GM21619 (cell line): Measurements from ENCODE around the gene TMEM170A.
A peak's percentile ranks its signal among the peaks of the same experiment; 100 is the strongest.

Experiments
- ATAC-seq: cut with Tn5 transposase; IDR thresholded peaks from one replicate; pipeline ENCODE4 v1.9.1; 2021; ENCODE audit not compliant: unreplicated experiment

Gene TMEM170A

GRCh38 chr16:75482434-75483205, 18.1 kb upstream of the TMEM170A start:
- ATAC-seq: no peak

GRCh38 chr16:75481475-75481874, 17.0 kb upstream of the TMEM170A start:
- ATAC-seq: no peak

- no peak for ATAC-seq
Measured at GRCh38 chr16:75479421-75479990, 15.0 kb upstream of the TMEM170A start.

DNA sequence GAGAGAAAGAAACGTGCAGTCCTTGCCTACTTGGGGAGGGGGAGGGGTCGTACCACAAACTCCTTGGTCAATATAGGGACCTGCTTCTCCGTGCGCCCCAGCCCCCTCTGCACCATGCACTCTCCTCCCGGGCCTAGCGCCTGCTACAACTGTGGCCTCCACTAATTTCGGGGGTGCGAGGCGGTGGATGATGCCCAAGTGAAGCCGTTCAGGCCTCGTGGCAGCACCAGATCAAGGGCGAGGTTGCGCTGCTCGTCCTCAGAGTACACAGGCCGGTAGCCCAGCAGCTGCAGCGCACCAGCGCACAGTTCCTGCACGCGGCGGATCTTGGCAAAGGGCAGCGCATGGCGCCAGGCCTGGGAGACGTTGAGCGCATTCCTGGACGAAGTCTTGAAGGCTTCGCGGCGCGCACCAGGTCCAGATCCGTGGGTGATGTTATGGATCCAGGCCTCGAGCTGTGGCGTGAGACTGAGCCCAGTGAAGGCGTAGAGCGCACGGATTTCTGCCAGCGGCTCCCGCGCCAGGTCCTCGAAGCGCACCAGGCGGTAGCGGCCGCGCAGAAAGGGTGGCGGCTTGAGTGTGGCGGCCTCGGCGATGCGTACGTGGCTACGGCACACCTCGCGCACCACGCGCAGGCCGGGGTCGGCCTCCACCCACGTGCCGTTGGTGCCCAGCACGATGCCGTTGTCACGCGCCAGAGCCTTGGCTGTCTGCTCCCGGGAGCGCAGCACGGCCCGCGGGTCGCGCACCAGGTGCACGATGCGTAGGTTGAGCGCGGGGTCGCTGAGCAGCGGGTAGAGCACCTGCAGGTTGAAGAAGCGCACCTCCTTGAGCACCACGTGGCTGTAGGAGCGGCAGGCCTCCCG, 14.2 kb upstream of the TMEM170A start:
- ATAC-seq: no peak

DNA sequence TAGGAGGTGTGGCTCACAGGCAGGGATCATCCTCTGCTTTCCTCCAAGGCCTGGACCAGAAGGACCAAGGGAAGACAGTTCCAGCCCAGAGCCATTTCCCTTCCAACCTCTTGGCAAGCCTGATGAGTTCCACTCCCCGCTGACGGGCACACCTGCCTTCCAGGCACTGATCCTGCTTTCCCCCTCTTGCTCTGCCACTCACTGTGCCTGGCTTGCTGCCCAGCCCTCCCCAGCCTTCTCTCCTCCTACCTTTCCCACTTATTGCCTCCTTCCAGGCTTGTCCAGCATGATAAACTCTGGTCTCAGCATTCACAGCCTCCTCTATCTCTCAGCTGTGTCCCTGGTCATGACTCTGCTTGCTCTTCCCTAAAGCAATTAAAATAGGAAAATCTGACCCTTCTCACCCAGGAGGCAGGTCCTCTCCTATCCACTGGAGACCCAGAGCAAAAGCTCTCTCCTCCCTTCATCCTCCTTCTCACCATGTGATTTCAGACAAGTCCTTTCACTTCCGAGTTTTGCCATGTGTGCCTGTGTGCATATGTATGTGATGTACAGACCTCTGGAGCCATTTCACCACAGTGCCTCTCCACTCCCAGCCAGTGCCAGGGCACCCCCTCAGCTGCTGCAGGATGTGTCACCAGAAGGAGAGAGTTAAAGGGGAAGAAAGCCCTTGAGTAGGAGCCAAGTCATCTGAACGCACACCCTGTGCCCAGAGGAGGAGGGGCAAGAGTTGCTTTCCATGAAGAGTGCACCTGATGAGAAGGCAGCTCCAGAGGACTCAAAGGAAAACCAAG, 13.4 kb upstream of the TMEM170A start:
- no peak for ATAC-seq

- ATAC-seq: no peak
Measured at GRCh38 chr16:75476817-75477216, 12.3 kb upstream of the TMEM170A start.

DNA sequence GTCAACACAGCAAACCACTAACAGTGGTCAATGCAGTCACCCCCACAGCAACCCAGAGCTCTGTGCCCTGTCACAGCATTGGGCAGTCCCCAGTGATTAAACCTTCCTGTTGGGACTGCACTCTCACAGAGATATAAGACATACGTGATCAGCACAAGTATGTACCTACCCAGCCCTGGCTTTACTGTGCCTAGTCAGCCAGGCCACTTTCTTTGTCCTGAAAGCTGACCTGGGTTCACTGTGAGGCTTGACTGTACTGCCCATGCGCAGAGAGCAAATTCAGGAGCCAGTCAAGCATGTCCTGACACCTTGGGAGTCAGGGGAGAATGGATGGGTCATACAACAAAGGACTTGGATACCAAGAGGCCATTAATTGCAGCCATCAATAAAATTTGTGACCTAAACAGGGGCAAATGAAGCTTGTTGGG, 10.9 kb upstream of the TMEM170A start:
- no peak for ATAC-seq

DNA sequence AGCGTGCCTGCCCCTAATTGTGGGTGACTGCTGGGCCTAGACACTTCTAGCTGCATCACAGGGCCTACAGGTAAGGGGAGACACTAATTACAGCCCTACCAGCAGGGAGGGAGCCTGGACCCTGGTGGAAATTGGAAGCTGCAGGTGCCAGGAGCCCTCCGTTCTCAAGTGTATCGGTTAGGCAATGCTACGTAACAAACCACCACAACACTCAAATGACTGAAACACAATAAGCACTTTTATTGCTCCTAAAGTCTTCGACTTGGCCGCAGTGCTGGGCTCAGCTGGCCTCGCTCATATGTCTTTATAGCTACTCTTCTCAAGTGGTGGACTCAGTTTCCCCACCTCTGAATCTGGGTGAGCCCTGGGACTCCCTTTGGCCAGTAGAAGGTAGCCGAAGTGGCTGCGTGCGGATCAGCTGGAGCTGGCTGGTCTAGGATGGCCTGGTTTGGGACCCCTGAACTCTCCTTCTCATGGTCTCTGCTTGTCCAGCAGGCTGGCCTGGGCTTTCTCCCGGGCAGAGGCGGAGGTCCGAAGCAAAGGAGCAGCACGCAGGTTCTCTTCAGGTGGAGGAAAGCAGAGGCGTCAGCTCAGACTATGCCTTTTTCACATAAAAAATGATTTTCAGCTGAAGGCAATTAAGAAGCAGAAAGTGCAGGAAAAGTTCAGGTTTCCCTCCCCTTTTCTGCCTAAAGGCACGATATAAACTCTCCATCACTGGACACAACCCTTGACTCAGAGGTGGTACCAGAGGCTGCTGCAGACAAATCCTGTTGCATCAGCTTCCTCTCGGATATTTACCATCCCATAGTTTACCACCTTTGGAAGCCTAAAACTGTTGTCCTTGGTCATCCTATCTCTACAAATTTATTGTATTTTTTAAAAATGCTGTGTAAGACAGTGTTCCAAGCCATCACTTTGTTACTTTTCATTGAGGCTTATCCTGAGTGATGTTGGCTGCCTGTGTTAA, 8.7 kb upstream of the TMEM170A start:
- ATAC-seq: no peak

GRCh38 chr16:75471723-75472633, 7.5 kb upstream of the TMEM170A start:
- peak; percentile 83 for ATAC-seq

DNA sequence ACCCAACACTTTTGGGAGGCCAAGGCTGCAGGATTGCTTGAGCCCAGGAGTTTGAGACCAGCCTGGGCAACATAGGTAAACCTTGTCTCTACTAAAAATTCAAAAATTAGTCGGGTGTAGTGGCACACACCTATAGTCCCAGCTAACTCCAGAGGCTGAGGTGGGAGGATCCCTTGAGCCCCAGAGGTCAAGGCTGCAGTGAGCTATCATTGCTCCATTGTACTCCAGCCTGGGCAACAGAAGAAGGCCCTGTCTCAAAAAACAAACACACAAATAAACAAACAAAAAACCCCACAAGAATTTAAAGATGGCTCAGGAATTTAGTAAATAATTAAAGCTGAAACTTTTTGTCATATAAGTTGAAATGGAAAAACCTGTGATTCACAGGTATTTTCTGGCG, 2.3 kb upstream of the TMEM170A start:
- no peak for ATAC-seq

DNA sequence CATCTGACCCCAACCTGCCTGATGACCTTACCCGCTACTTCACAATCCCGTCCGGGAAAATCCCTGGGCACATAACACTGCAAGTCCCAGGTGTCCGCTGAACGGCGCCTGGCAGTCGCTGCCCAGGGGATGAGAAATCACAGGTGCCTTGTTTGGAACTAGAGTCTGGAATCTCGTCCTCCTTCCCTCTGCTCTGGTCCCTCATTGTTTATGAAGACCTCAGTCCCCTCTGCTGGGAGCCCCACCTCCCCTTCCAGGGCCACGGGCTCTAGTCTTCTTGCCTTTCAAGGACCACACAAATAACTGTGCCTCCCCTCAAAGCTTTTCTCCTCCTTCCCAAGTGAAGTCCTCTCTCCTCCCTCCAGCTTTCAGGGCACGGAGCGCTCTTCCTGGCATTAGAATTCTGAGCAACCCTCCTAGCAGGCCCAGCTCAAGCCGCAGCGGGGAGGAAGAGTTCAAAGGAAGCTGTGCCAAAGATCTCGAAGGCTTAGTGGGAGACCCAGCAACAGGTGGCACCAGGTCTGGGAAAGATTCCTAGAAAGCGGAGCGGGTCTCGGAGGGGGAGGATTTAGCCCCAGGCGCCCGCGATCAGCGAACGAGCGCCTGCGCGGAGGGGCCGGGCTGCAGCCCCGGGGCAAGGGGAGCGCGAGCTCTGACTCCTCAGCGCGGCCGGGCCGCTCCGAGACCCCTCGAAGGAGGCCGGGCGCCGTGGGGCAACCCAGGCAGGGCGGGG, 934 bp downstream of the TMEM170A start:
- peak; percentile 12 for ATAC-seq

- ATAC-seq: peak; percentile 14
Measured at GRCh38 chr16:75462806-75463205, 1.7 kb downstream of the TMEM170A start.

DNA sequence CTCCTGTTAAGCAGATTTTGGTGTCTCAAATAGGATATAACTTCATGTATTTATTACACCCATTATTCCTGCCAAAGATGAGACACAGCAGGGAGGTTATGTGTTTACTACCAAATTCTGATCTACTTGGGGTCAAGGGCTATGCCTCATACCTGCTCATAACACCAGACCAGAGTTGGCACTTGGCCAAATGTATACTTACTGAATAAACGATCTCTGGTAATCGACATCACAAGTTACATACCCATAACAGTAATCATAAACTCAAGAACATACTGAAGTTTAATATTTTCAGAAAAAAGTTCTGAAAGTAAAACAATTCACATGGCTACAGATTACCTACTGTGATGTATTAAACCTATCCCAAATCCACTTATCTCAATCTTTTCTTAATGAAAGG, 2.9 kb downstream of the TMEM170A start:
- ATAC-seq: no peak

GRCh38 chr16:75460446-75460845, 4.0 kb downstream of the TMEM170A start:
- ATAC-seq: no peak

DNA sequence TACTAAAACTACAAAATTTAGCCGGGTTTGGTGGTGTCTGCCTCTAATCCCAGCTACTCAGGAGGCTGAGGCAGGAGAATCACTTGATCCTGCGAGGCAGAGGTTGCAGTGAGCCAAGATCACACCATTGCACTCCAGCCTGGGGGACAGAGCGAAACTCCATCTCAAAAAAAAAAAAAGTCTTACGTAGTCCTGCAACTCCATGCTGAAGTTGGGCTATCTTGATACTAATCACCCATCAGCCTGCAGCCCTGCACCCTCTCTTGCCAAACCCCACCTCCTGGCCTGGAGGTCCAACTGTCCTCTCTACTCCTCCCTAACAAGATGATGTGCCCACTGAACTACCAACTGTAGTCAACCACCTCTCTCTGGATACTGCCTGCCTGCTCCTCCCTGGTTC, 4.8 kb downstream of the TMEM170A start:
- ATAC-seq: no peak

GRCh38 chr16:75458439-75458838, 6.0 kb downstream of the TMEM170A start:
- no peak for ATAC-seq

DNA sequence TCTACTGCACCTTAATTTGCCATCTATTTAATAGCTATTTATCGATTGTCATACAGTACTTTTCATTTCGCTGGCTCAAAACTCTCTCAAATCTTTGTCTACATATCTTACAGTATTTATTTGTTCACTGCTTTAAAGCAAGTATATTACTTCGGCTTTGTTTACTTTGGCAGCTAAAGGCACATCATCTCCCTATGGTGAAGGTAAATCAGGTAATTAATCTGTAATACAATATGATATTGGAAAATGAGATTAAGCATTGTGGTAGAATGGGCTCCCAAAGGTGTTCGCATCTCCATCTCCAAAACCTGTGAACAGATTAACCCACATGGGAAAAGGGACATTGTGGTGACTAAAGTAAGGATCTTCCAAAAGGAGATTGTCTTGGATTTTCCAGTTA, 6.5 kb downstream of the TMEM170A start:
- no peak for ATAC-seq

- ATAC-seq: no peak
Measured at GRCh38 chr16:75457485-75458021, 6.9 kb downstream of the TMEM170A start.
